Raji (cell line): ENCODE results near the gene TP53TG5.

ENCODE experiments used
- POLR2A ChIP-seq: IDR thresholded peaks from 2 replicates; pipeline ENCODE4 v1.6.1; 2011; ENCODE audit warnings: low read depth, low read length, control low read depth; ENCODE audit not compliant: insufficient read depth

TP53TG5 gene

GRCh38 chr20:45338121-45339030 is 39.7 kb downstream of the TP53TG5 start:
- no peak for TF ChIP-seq POLR2A

GRCh38 chr20:45337367-45338120 is 40.6 kb downstream of the TP53TG5 start:
- no peak for TF ChIP-seq POLR2A

- TF ChIP-seq POLR2A = no peak
These were observed 41.4 kb downstream of the TP53TG5 start for GRCh38 chr20:45336530-45337366.

- TF ChIP-seq POLR2A = no peak
These were observed 47.6 kb downstream of the TP53TG5 start for GRCh38 chr20:45330476-45330875.

- TF ChIP-seq POLR2A = no peak
These were observed 48.4 kb downstream of the TP53TG5 start for GRCh38 chr20:45329497-45330319.

- no peak for TF ChIP-seq POLR2A
These were observed 49.7 kb downstream of the TP53TG5 start for GRCh38 chr20:45328451-45328850.

- TF ChIP-seq POLR2A = no peak
These were observed 52.8 kb downstream of the TP53TG5 start for GRCh38 chr20:45325371-45325770.

- no peak for TF ChIP-seq POLR2A
These were observed 54.4 kb downstream of the TP53TG5 start for GRCh38 chr20:45323731-45324130.

GRCh38 chr20:45322952-45323383 is 55.2 kb downstream of the TP53TG5 start:
- TF ChIP-seq POLR2A = no peak
